Measurements from ENCODE around the gene TUBGCP2.

GRCh38 chr10:133275684-133276092 lies 33.0 kb downstream of the TUBGCP2 start:
- no peak for TF ChIP-seq CTCF (IDR thresholded peaks at IDR 0.05; ENCODE audit: insufficient read depth, low read depth, low read length)
- TF ChIP-seq EZH2 (IDR thresholded peaks at IDR 0.05; ENCODE audit: insufficient read depth, low read length): no peak
